SJSA1 (cell line): ENCODE data around the gene RALGPS1. TPM values are rescaled to one million over a fixed set of nuclear protein-coding genes. Genes with fewer than 3 reads are reported as not detected.

Source experiments
- DNase-seq, 2 experiments: peaks; one replicate each; pipeline ENCODE4 v3.0.0-alpha.2; 2015 to 2020; ENCODE audit warnings: low spot score in 2 of 2, low read depth in 1 of 2
- H3K27ac ChIP-seq: fragments of 250-450 bp; sonication (Bioruptor Pico); 2 replicates; pipeline ENCODE4 v1.5.1; 2020; ENCODE audit warnings: mild to moderate bottlenecking, moderate library complexity
- H3K27me3 ChIP-seq: fragments of 250-450 bp; sonication (Bioruptor Pico); replicated peaks from 2 replicates; pipeline ENCODE4 v1.5.1; 2020; ENCODE audit warnings: mild to moderate bottlenecking, moderate library complexity
- H3K36me3 ChIP-seq: fragments of 250-450 bp; sonication (Bioruptor Pico); 2 replicates; pipeline ENCODE4 v1.5.1; 2020; ENCODE audit warnings: mild to moderate bottlenecking
- H3K4me1 ChIP-seq: fragments of 250-450 bp; sonication (Bioruptor Pico); replicated peaks from 2 replicates; pipeline ENCODE4 v1.6.1; 2021; ENCODE audit warnings: mild to moderate bottlenecking
- H3K4me3 ChIP-seq: fragments of 250-450 bp; sonication (Bioruptor Pico); 2 replicates; pipeline ENCODE4 v1.5.1; 2020; ENCODE audit warnings: mild to moderate bottlenecking
- H3K9me3 ChIP-seq: fragments of 250-450 bp; sonication (Bioruptor Pico); replicated peaks from 2 replicates; pipeline ENCODE4 v1.5.1; 2020; ENCODE audit warnings: mild to moderate bottlenecking
- total RNA-seq: library from RNA; depleted of rRNA; stranded (reverse); fragments of >200 nt; shearing (Covaris generic); gene quantifications from 2 replicates; pipeline ENCODE4 v1.2.3, GENCODE V29; 2014

The RALGPS1 gene
- total RNA-seq, 1 experiment from 2014 or later = 2.4 TPM

DNA sequence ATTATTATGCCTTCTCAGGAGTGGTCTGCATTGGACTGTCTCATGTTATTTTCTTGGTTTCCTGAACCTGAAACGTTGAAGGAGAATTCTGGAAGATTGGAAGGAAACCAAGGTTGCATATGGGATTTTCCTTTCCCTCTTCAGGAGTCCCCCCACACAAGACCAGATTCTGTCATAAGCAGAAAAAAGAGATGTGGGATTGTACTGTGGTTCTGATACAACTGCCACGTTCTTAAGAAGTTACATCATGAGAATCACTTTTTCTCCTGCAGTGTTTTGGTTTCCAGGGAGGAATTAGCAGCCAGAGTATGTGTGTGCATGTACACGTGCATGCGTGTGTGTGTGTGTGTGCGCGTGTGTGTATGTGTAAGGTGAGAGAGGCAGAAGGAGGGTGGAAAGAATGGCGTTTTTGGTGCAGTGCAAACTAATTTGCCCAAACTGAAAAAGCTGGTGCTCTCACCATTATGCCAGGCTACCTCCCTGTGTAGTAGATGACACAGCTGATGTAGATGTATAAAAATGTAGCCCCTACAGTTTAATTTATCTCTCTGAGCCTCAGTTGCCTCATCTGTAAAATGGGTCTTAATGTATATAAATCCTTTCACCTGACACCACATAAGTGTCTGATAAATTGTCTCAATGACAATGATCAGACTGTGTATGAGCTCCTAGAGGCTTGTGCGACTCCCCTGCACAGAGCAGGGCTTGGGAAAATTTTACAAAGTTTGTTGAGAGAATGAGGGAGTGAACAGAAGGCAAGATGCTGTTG is 38.6 kb downstream of the RALGPS1 start:
- no peak overlapping the region for H3K4me3 ChIP-seq
- no peaks in the 10 kb centered on the region for H3K9me3 ChIP-seq
- no peaks in the 10 kb centered on the region for H3K36me3 ChIP-seq
- no peak for DNase-seq
- no peak overlapping the region for H3K27ac ChIP-seq
- H3K4me1 ChIP-seq = peaks cover 8% of the 10 kb centered on the region
- no peaks in the 10 kb centered on the region for H3K27me3 ChIP-seq

DNA sequence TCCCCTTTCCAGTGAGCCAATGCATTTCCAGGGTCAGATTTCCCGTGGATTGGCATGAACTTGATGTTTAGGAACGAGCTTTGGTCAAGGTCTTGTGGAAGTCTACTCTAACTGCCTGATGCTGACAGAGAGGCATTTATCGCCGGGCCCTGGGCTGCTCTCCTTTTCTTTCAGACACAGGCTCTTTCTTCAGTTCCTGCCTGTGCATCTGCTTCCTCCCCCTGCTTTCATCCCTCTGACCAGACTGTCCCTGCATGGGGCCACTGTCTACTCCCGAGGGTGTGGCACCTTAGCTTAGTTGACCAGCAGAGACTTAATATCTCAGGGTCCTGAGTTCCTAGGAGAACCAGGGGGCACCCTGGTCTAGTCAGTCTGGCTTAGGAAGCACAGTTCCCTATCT is 41.2 kb downstream of the RALGPS1 start:
- H3K27me3 ChIP-seq = no peaks in the 10 kb centered on the region
- H3K27ac ChIP-seq = no peak overlapping the region
- H3K36me3 ChIP-seq = no peaks in the 10 kb centered on the region
- H3K4me3 ChIP-seq = no peak overlapping the region
- no peaks in the 10 kb centered on the region for H3K9me3 ChIP-seq
- H3K4me1 ChIP-seq = peaks cover 8% of the 10 kb centered on the region
- no peak for DNase-seq

DNA sequence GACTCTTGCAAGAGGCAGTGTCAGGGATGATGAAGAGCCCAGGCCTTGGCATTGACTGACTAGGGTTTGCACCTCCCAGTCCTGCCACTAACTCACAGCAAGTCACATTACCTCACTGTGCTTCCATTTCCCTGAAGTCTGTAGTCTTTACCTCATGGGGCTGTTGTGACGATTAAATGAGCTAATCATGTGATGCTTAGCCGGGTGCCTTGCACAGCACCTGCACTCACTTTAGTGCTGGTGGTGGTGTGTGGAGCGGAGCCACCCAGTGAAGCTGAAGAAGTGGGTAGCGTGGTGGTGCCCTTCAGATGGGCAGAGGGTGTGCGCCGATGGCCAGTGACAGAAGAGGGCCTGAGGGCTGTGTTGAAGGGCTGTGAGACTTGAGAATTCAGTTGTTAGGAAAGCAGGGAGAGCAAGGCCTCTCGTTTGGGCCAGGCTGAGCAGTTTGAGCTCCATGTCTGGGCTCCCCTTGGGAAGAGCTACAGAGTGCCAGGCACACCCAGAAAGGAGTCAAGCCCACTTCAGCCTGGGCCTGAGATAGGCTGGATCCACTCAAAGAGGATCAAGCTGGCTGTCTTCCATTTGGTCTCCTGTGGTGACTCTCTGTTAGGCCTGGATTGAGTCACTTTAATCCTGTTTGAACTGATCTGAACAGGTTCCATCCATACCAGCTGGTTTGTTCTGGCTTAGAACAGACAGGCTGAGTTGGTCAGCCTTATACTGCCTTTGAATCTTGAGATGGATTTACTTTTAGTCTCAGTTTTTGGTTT is 42.5 kb downstream of the RALGPS1 start:
- Histone ChIP-seq H3K4me1 (peaks cover 8% of the 10 kb centered on the region), H3K27me3 (no peaks in the 10 kb centered on the region), H3K4me3 (no peak overlapping the region), H3K27ac (no peak overlapping the region), H3K9me3 (no peaks in the 10 kb centered on the region), H3K36me3 (no peaks in the 10 kb centered on the region)
- no peak for DNase-seq

DNA sequence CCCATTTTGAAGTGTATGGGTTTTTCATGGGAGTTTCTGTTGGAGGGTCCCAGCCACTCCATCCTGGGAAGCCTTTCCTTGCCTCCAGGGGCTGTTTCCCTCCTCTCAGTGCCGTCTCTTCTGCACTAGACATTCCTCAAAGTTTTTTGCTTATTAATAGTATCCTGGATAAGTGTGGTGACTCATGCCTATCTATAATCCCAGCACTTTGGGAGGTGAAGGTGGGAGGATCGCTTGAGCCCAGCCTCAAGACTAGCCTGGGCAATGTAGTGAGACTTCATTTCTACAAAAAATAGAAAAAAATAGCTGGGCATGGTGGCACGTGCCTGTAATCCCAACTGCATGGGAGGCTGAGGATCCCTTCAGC is 43.1 kb downstream of the RALGPS1 start:
- Histone ChIP-seq H3K4me3 (no peak overlapping the region), H3K36me3 (no peaks in the 10 kb centered on the region), H3K9me3 (no peaks in the 10 kb centered on the region), H3K27me3 (no peaks in the 10 kb centered on the region), H3K4me1 (peaks cover 8% of the 10 kb centered on the region), H3K27ac (no peak overlapping the region)
- DNase-seq = peak in 1 of 2 experiments; percentile 19

DNA sequence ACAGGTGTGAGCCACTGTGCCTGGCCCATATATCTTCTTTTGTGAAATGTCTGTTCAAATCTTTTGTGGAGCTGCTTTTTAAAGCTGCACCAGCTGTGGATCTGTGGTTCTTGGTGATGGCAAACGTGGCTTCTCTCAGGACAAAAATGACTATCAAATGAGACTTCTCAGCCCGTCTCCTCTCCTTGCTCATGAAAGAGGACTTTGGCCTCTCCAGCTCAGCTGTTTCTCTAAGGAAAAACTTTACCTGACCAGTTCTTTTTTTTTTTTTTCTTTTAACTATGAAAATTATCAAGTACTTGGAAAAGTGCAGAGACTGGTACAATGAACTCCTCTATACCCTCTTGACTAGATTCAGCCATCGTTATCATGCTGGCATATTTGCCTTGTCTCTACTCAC is 44.8 kb downstream of the RALGPS1 start:
- DNase-seq = no peak
- no peak overlapping the region for H3K4me3 ChIP-seq
- no peaks in the 10 kb centered on the region for H3K36me3 ChIP-seq
- no peak overlapping the region for H3K27ac ChIP-seq
- no peaks in the 10 kb centered on the region for H3K27me3 ChIP-seq
- peaks cover 8% of the 10 kb centered on the region for H3K4me1 ChIP-seq
- H3K9me3 ChIP-seq = no peaks in the 10 kb centered on the region

DNA sequence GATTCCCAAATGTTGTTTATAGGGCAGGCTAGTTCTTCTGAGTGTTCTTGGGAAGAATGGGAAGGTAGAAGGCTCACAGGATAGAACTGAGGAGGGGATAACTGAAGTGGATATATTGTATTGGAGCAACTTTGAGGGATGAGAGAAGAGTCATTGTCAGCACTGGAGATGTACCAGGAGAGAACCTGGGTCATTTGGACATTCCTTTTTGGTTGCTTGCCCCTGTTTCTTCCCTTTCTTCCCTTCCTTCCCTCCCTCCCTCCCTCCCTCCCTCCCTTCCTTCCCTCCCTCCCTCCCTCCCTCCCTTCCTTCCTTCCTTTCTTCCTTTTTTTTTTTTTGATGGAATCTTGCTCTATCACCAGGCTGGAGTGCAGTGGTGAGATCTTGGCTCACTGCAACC is 45.3 kb downstream of the RALGPS1 start:
- no peaks in the 10 kb centered on the region for H3K36me3 ChIP-seq
- H3K9me3 ChIP-seq = no peaks in the 10 kb centered on the region
- H3K27me3 ChIP-seq = no peaks in the 10 kb centered on the region
- H3K4me3 ChIP-seq = no peak overlapping the region
- no peak for DNase-seq
- no peak overlapping the region for H3K27ac ChIP-seq
- peaks cover 8% of the 10 kb centered on the region for H3K4me1 ChIP-seq

DNA sequence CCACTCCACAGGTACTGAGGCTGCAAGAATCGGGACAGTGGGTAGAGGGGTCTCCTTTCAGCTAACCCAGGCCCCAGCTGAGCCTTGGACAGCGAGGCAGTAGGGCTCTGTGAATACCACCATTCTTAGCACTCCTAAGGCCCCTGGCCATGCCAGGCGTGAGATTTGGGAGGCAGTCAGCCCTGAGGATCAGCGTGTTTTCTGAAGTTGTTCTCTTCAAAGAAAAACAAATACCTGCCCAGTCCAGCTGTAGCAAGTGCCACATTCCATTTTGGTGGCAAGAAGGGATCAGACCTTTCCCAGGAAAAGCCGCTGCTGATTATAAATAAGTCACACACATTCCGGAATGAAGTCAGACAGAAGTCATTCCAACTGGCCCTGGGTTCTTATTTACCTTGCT is 47.8 kb downstream of the RALGPS1 start:
- no peak for DNase-seq
- Histone ChIP-seq H3K4me3 (no peak overlapping the region), H3K27me3 (no peaks in the 10 kb centered on the region), H3K9me3 (no peaks in the 10 kb centered on the region), H3K4me1 (peaks cover 5% of the 10 kb centered on the region; the same call in 1 of the 2 replicates), H3K36me3 (no peaks in the 10 kb centered on the region), H3K27ac (no peak overlapping the region)

DNA sequence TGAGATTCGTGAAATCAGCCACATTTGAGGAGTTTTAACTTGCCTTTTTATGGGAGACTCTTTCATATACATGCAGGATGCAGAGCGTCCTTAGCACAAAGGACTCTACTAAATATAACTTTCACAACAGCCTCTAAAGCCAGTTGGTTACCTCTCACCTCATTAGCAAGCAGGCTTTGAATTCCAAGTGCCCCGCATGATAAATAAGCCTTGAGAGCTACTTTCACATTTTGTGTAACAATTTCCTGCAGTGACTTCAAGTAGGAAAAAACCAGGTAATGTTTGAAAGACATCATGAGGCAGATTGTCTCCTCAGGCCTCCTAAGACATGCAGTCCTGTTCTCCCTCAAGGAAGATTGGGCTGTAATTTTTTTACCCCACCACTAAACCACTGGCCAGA is 50.5 kb downstream of the RALGPS1 start:
- Histone ChIP-seq H3K9me3 (no peaks in the 10 kb centered on the region), H3K4me3 (no peak overlapping the region), H3K27ac (no peak overlapping the region), H3K36me3 (no peaks in the 10 kb centered on the region), H3K4me1 (no peaks in the 10 kb centered on the region), H3K27me3 (no peaks in the 10 kb centered on the region)
- DNase-seq = no peak

DNA sequence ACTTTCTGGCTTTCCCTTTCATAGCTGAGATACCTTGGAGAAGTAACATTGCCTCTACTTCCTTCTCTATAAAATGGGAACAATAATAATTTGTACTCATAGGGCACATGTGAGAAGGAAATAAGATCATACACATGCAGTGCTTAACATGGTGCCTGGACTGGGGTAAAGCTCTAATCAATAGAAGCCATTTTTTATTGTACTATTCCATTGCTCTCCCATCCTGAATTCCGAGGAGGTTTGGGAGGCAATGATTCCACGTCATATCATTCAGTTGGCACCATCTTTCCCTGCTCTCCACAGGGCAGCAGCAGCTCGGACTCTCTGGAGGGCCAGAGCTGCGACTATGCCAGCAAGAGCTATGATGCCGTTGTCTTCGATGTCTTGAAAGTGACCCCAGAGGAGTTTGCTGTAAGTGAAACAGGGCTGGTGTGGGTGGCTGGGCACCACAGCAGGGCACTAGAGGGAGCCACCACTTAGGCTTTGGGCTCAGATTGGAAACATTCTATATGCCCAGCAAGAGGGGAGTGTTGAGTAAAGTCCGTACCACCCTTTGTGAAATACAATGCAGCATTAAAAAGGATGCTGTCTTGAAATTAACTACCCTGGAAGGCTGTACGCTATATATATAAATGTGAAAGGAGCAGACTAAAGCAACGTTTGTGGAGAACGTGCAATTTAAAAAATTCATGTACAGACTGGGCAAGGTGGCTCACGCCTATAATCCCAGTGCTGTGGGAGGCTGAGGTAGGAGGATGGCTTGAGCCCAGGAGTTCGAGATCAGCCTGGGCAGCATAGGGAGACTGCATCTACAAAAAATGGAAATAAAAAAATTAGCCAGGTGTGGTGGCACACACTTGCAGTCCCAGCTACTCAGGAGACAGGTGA is 51.2 kb downstream of the RALGPS1 start:
- no peaks in the 10 kb centered on the region for H3K27me3 ChIP-seq
- no peak overlapping the region for H3K4me3 ChIP-seq
- H3K9me3 ChIP-seq = no peaks in the 10 kb centered on the region
- no peaks in the 10 kb centered on the region for H3K36me3 ChIP-seq
- no peak overlapping the region for H3K27ac ChIP-seq
- DNase-seq = peak; percentile 40 to 54
- H3K4me1 ChIP-seq = peaks cover 4% of the 10 kb centered on the region; the same call in 1 of the 2 replicates

DNA sequence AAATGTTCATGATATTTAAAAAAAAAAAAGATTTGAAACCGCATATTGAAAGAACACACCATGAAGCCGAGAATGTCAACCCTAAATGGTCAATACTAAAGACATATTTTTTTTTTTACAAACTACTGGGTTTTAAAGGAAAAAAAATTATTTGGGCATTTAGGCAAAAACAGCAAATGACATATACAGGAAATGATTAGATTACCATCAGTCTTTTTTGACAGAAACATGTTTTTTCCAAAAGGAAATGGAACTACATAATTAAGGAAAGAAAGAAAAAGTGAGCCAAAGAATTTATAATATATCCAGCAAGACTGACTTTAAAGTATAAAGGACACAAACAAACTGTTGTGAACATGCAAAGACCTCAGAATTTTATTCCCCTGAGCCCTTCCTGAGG is 56.7 kb downstream of the RALGPS1 start:
- no peaks in the 10 kb centered on the region for H3K27me3 ChIP-seq
- H3K4me1 ChIP-seq = peaks cover 4% of the 10 kb centered on the region; the same call in 1 of the 2 replicates
- no peak overlapping the region for H3K4me3 ChIP-seq

DNA sequence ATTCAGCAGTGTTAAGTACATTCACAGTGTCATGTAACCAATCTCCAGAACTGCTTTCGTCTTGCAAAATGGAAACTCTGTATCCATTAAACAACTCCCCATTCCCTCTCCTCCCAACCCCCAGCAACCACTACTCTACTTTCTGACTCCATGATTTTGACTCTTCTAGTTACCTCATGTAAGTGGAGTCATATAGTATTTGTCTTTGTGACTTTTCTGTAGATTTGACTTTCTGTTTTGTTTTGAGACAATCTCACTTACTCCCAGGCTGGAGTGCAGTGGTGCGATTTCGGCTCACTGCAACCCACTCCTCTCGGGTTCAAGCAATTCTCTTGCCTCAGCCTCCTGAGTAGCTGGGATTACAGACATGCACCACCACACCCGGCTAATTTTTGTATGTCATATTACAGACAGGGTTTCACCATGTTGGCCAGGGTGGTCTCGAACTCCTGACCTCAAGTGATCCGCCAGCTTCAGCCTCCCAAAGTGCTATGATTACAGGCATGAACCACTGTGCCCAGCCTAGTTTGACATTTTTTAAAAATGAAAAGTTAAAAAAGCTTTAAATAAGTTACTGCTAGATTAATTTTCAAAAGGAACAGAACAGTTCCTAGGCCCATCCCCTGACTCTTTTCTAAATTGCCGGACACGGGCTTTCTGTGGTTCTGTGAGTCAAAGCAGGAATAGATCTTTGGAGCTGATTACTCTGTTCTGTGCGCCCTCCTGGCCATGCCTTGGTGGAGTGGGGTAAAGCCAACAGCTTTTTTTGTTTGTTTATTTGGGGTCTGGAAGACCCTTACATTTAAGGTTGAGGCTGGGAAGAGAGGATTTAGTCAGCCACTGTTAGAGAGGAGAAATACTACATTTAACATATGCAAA is 59.3 kb downstream of the RALGPS1 start:
- Histone ChIP-seq H3K9me3 (no peaks in the 10 kb centered on the region), H3K27ac (no peak overlapping the region), H3K4me3 (no peak overlapping the region), H3K4me1 (peaks cover 4% of the 10 kb centered on the region; the same call in 1 of the 2 replicates), H3K36me3 (no peaks in the 10 kb centered on the region), H3K27me3 (no peaks in the 10 kb centered on the region)
- no peak for DNase-seq

More for the DNA sequence above, 56.7 kb downstream of the RALGPS1 start:
- H3K27ac ChIP-seq = no peak overlapping the region
- no peak for DNase-seq
- no peaks in the 10 kb centered on the region for H3K9me3 ChIP-seq
- H3K36me3 ChIP-seq = no peaks in the 10 kb centered on the region

DNA sequence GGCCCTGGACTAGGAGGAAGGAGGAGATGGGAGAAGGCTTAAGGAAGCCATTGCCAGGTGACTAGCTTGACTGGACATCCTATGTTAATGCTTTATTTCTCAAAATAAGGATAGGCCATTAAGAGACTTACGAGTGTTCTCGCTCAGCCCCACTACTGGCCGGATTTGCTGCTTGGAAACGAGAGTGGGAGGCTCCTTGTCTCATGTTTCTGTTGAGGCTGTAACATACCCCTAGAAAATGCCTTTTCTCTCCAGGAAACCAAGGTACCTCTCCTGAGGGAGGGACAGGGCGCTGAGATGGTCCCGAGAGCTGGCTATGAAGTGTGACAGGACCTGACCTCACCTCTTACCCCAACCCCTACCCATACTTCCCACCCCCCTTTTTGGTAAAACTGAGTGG is 60.0 kb downstream of the RALGPS1 start:
- Histone ChIP-seq H3K4me3 (no peak overlapping the region), H3K9me3 (no peaks in the 10 kb centered on the region), H3K27ac (no peak overlapping the region), H3K4me1 (peaks cover 4% of the 10 kb centered on the region; the same call in 1 of the 2 replicates), H3K36me3 (no peaks in the 10 kb centered on the region), H3K27me3 (no peaks in the 10 kb centered on the region)
- DNase-seq = no peak
